GM12892 (cell line): ENCODE results near the gene PIK3C2G.

Source experiments
- POLR2A ChIP-seq: IDR thresholded peaks from 2 replicates; pipeline ENCODE4 v1.6.1; 2011; ENCODE audit warnings: low read depth, low read length, control low read depth
- POLR2AphosphoS5 ChIP-seq: IDR thresholded peaks from 2 replicates; pipeline ENCODE4 v1.6.1; 2011; ENCODE audit warnings: low read depth, low read length, control low read depth

DNA sequence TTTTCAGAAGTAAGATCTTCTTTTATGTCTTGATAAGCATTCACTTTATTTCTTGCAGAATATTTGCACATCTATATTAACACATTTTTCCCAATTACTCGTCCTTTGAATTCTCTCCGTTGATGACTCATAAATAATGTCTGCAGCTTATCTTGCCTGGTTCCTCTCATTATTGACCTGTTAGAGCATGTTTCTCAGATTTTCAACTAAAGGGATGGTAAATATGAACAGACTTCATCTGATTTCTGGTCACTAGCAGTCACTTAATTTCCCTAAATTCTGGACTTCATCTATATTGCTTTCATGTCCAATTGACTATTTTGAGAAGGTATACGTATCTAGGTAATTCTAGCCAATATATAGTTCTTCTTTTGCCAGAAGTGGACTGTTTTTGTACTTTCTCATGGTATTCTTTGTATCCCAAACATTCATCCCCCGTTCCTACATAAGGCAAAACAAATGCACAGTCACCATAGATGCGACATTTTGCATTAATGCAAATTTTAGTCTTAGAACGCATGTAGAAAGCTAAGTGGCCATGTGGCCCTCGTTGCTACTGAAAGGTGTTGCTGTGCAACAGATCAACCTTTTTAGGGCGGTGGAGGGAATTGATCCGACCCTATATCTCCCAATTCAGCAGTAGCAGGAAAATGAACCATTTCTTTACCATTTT, 6.2 kb downstream of the PIK3C2G start:
- no peak for TF ChIP-seq POLR2AphosphoS5
- TF ChIP-seq POLR2A, result no peak
